Liver (tissue), 3 donors: ENCODE measurements around the gene TSPAN12.

ENCODE experiments used
- CTCF ChIP-seq: fragments of 150-350 bp; IDR thresholded peaks from 2 replicates; pipeline ENCODE4 v1.5.1; 2017; ENCODE audit warnings: improper control_type of control experiment, low read depth, low read length; ENCODE audit not compliant: missing input control
- EGR1 ChIP-seq, 2 donors: IDR thresholded peaks; 2 replicates each; pipeline ENCODE4 v1.6.1; 2016 to 2018; ENCODE audit warnings: antibody characterized with exemption in 2 of 2, low read depth in 2 of 2
- MAX ChIP-seq: IDR thresholded peaks from 2 replicates; pipeline ENCODE4 v1.6.1; 2016; ENCODE audit warnings: antibody characterized with exemption
- RAD21 ChIP-seq, 2 donors: IDR thresholded peaks; 2 replicates each; pipeline ENCODE4 v1.6.1; 2016; ENCODE audit warnings: antibody characterized with exemption in 2 of 2, mild to moderate bottlenecking in 2 of 2
- ZBTB33 ChIP-seq: IDR thresholded peaks from 2 replicates; pipeline ENCODE4 v1.6.1; 2016; ENCODE audit warnings: antibody characterized with exemption
- donor health status: healthy.
- donor health status: healthy.

GRCh38 chr7:120898715-120899499, 41.0 kb upstream of the TSPAN12 start:
- TF ChIP-seq ZBTB33, result no peak
- no peak for TF ChIP-seq CTCF
- no peak for TF ChIP-seq RAD21 (IDR thresholded peaks at IDR 0.05)
- no peak for TF ChIP-seq MAX
- TF ChIP-seq EGR1 (IDR thresholded peaks at IDR 0.05; ENCODE audit: low read depth in 2 of 2), result no peak
